Colonic mucosa (tissue), 4 donors: ENCODE measurements around the gene ZNF488. TPM values are rescaled to one million over a fixed set of nuclear protein-coding genes. Genes with fewer than 3 reads are reported as not detected.

Experiments
- DNase-seq: peaks from one replicate; pipeline ENCODE4 v3.0.0-alpha.2; 2020
- H3K27ac ChIP-seq: fragments of 200-600 bp; one replicate; pipeline ENCODE4 v1.8.0; 2021
- H3K27me3 ChIP-seq: fragments of 200-600 bp; one replicate; pipeline ENCODE4 v1.8.0; 2021
- H3K36me3 ChIP-seq: fragments of 200-600 bp; one replicate; pipeline ENCODE4 v1.8.0; 2021
- H3K4me1 ChIP-seq: fragments of 200-600 bp; one replicate; pipeline ENCODE4 v1.8.0; 2021; ENCODE audit warnings: mild to moderate bottlenecking
- H3K4me3 ChIP-seq: fragments of 200-600 bp; one replicate; pipeline ENCODE4 v1.8.0; 2021
- H3K9ac ChIP-seq, 2 donors: one replicate each; pipeline ENCODE4 v1.7.0; 2013; ENCODE audit warnings: control low read depth in 2 of 2, low read depth in 2 of 2, low read length in 2 of 2
- H3K9me3 ChIP-seq: fragments of 200-600 bp; one replicate; pipeline ENCODE4 v1.8.0; 2021
- CTCF ChIP-seq: fragments of 200-600 bp; IDR thresholded peaks from one replicate; pipeline ENCODE4 v1.8.0; 2022; ENCODE audit warnings: antibody characterized with exemption, mild to moderate bottlenecking
- intact Hi-C: fragments of 100-400 bp; cut with DNase I; formaldehyde crosslinking; loops from one replicate; pipeline ENCODE4 v1.14.1; 2022
- total RNA-seq, 2 donors: library from RNA; stranded (reverse); fragmentation: NEBNext Ultra II Directional in 1 of 2; extraction: Animal tissue kit (Norgen Biotek cat#: 25700) in 1 of 2; gene quantifications; one replicate each; pipeline ENCODE4 v1.2.1, GENCODE V29; 2021
- donor health status: healthy.
- donor health status: DM: no; HTN: no; CAD: no.
- donor health status: DM: no; HTN: no; CAD: no.

ZNF488 gene
- total RNA-seq, 2 donors from 2014 or later: 1.3 to 4.1 TPM

GRCh38 chr10:47404446-47404845, 20.4 kb upstream of the ZNF488 start:
- no peak overlapping the region for H3K9ac ChIP-seq
- intact Hi-C loops: no loop called here
- no peak for DNase-seq
- H3K4me3 ChIP-seq: no peak overlapping the region
- H3K36me3 ChIP-seq: no peaks in the 10 kb centered on the region
- H3K4me1 ChIP-seq: no peaks in the 10 kb centered on the region
- no peak for TF ChIP-seq CTCF
- H3K27ac ChIP-seq: no peak overlapping the region
- H3K27me3 ChIP-seq: no peaks in the 10 kb centered on the region
- no peaks in the 10 kb centered on the region for H3K9me3 ChIP-seq

GRCh38 chr10:47403446-47404318, 19.6 kb upstream of the ZNF488 start:
- H3K9ac ChIP-seq: no peak overlapping the region

GRCh38 chr10:47402641-47403301, 18.7 kb upstream of the ZNF488 start:
- Histone ChIP-seq H3K9ac (no peak overlapping the region), H3K36me3 (no peaks in the 10 kb centered on the region), H3K9me3 (no peaks in the 10 kb centered on the region), H3K4me3 (no peak overlapping the region), H3K27me3 (no peaks in the 10 kb centered on the region), H3K4me1 (no peaks in the 10 kb centered on the region), H3K27ac (no peak overlapping the region)
- DNase-seq: peak; percentile 33
- intact Hi-C loops: no loop called here
- no peak for TF ChIP-seq CTCF

More at GRCh38 chr10:47403446-47404318, 19.6 kb upstream of the ZNF488 start:
- Histone ChIP-seq H3K4me1 (no peaks in the 10 kb centered on the region), H3K4me3 (no peak overlapping the region), H3K36me3 (no peaks in the 10 kb centered on the region), H3K9me3 (no peaks in the 10 kb centered on the region), H3K27ac (no peak overlapping the region), H3K27me3 (no peaks in the 10 kb centered on the region)
- TF ChIP-seq CTCF: no peak
- DNase-seq: no peak
- intact Hi-C loops: no loop called here

- H3K9ac ChIP-seq: no peak overlapping the region
- no peaks in the 10 kb centered on the region for H3K27me3 ChIP-seq
- DNase-seq: peak; percentile 11
- no peak overlapping the region for H3K27ac ChIP-seq
- no peaks in the 10 kb centered on the region for H3K4me1 ChIP-seq
- no peaks in the 10 kb centered on the region for H3K36me3 ChIP-seq
- intact Hi-C loops: no loop called here
- TF ChIP-seq CTCF: no peak
- no peaks in the 10 kb centered on the region for H3K9me3 ChIP-seq
- no peak overlapping the region for H3K4me3 ChIP-seq
These were observed 18.0 kb upstream of the ZNF488 start for GRCh38 chr10:47401874-47402640.

GRCh38 chr10:47401210-47401609, 17.1 kb upstream of the ZNF488 start:
- Histone ChIP-seq H3K4me3 (no peak overlapping the region), H3K9me3 (no peaks in the 10 kb centered on the region), H3K27me3 (no peaks in the 10 kb centered on the region), H3K4me1 (no peaks in the 10 kb centered on the region), H3K36me3 (no peaks in the 10 kb centered on the region), H3K9ac (no peak overlapping the region), H3K27ac (no peak overlapping the region)
- no peak for TF ChIP-seq CTCF
- intact Hi-C loops: no loop called here
- peak; percentile 4 for DNase-seq
